Measurements from ENCODE around the gene DENND2D.

Gene DENND2D

GRCh38 chr1:111227851-111228747 lies 27.7 kb upstream of the DENND2D start:
- H3K4me3 Mint-ChIP-seq, result peak overlapping the region in 1 of 2 donors; percentile 81
- peaks cover 50 to 61% of the 10 kb centered on the region in 2 donors for H3K4me1 Mint-ChIP-seq (ENCODE audit: low read depth in 2 of 2)
- H3K27ac Mint-ChIP-seq, result peak overlapping the region; percentile 84 to 98
- no peaks in the 10 kb centered on the region for H3K9me3 Mint-ChIP-seq
- peaks cover 4% of the 10 kb centered on the region for H3K36me3 Mint-ChIP-seq (ENCODE audit: insufficient read depth)
- H3K27me3 Mint-ChIP-seq, result no peaks in the 10 kb centered on the region
- ATAC-seq (replicated peaks) (no peak), DNase-seq (no peak)

- DNase-seq (no peak), ATAC-seq (replicated peaks) (no peak)
- Mint-ChIP-seq H3K36me3 (ENCODE audit: insufficient read depth) (peaks cover 7% of the 10 kb centered on the region), H3K27ac (peak within 1 kb of the TSS; percentile 84 to 98), H3K4me3 (peak within 1 kb of the TSS; percentile 65 to 81), H3K4me1 (ENCODE audit: low read depth in 2 of 2) (peaks cover 56 to 67% of the 10 kb centered on the region in 2 donors), H3K9me3 (no peaks in the 10 kb centered on the region), H3K27me3 (no peaks in the 10 kb centered on the region)
Observed at GRCh38 chr1:111227434-111227833, 27.0 kb upstream of the DENND2D start, which contains the start of gene CHI3L2. Gene CHI3L2 (plus strand): TSS chr1:111227713. CDS start chr1:111227730, 17 bp downstream.

- ATAC-seq (replicated peaks) (peak; percentile 44), DNase-seq (no peak)
- no peaks in the 10 kb centered on the region for H3K27me3 Mint-ChIP-seq
Observed at GRCh38 chr1:111225717-111226400, 25.4 kb upstream of the DENND2D start.

GRCh38 chr1:111225091-111225490 lies 24.6 kb upstream of the DENND2D start:
- Mint-ChIP-seq H3K9me3 (no peaks in the 10 kb centered on the region), H3K4me1 (ENCODE audit: low read depth in 2 of 2) (peaks cover 69 to 82% of the 10 kb centered on the region in 2 donors), H3K27me3 (no peaks in the 10 kb centered on the region), H3K27ac (peak overlapping the region; percentile 84 to 98), H3K4me3 (peak overlapping the region; percentile 65 to 81), H3K36me3 (ENCODE audit: insufficient read depth) (peaks cover 11% of the 10 kb centered on the region)
- no peak for DNase-seq
- no peak for ATAC-seq (replicated peaks)

More at GRCh38 chr1:111225717-111226400, 25.4 kb upstream of the DENND2D start:
- no peaks in the 10 kb centered on the region for H3K9me3 Mint-ChIP-seq
- peak overlapping the region; percentile 65 to 81 for H3K4me3 Mint-ChIP-seq
- H3K4me1 Mint-ChIP-seq (ENCODE audit: low read depth in 2 of 2), result peaks cover 64 to 78% of the 10 kb centered on the region in 2 donors
- peaks cover 11% of the 10 kb centered on the region for H3K36me3 Mint-ChIP-seq (ENCODE audit: insufficient read depth)
- peak overlapping the region; percentile 84 to 98 for H3K27ac Mint-ChIP-seq

- Mint-ChIP-seq H3K9me3 (peaks cover 0 to 2% of the 10 kb centered on the region in 2 donors), H3K27ac (peak overlapping the region; percentile 95 to 99), H3K36me3 (ENCODE audit: insufficient read depth) (peaks cover 11% of the 10 kb centered on the region), H3K4me1 (ENCODE audit: low read depth in 2 of 2) (peaks cover 78 to 90% of the 10 kb centered on the region in 2 donors), H3K4me3 (peak overlapping the region; percentile 77 to 83), H3K27me3 (no peaks in the 10 kb centered on the region)
- no peak for DNase-seq
- no peak for ATAC-seq (replicated peaks)
Observed at GRCh38 chr1:111223126-111223685, 22.8 kb upstream of the DENND2D start.

- Mint-ChIP-seq H3K27me3 (no peaks in the 10 kb centered on the region), H3K4me1 (ENCODE audit: low read depth in 2 of 2) (peaks cover 80 to 90% of the 10 kb centered on the region in 2 donors), H3K9me3 (peaks cover 0 to 9% of the 10 kb centered on the region in 2 donors), H3K4me3 (peak overlapping the region; percentile 77 to 83), H3K36me3 (ENCODE audit: insufficient read depth) (peaks cover 11% of the 10 kb centered on the region), H3K27ac (peak overlapping the region; percentile 95 to 99)
- DNase-seq (peak; percentile 72 to 75 (median 72)), ATAC-seq (replicated peaks) (peak; percentile 32)
Observed at GRCh38 chr1:111222308-111223125, 22.1 kb upstream of the DENND2D start.

GRCh38 chr1:111221633-111222291 lies 21.3 kb upstream of the DENND2D start:
- peak in 2 of 3 experiments; percentile 38 to 40 for DNase-seq

GRCh38 chr1:111221276-111221632 lies 20.8 kb upstream of the DENND2D start:
- peak overlapping the region; percentile 77 to 83 for H3K4me3 Mint-ChIP-seq
- H3K27me3 Mint-ChIP-seq, result no peaks in the 10 kb centered on the region
- ATAC-seq (replicated peaks), result no peak
- DNase-seq, result no peak
- peak overlapping the region; percentile 95 to 99 for H3K27ac Mint-ChIP-seq
- H3K9me3 Mint-ChIP-seq, result peaks cover 0 to 9% of the 10 kb centered on the region in 2 donors
- H3K36me3 Mint-ChIP-seq (ENCODE audit: insufficient read depth), result peaks cover 15% of the 10 kb centered on the region
- peaks cover 81 to 90% of the 10 kb centered on the region in 2 donors for H3K4me1 Mint-ChIP-seq (ENCODE audit: low read depth in 2 of 2)

More at GRCh38 chr1:111221633-111222291, 21.3 kb upstream of the DENND2D start:
- H3K36me3 Mint-ChIP-seq (ENCODE audit: insufficient read depth), result peaks cover 12% of the 10 kb centered on the region
- ATAC-seq (replicated peaks), result peak; percentile 40
- H3K4me1 Mint-ChIP-seq (ENCODE audit: low read depth in 2 of 2), result peaks cover 81 to 90% of the 10 kb centered on the region in 2 donors
- peak overlapping the region; percentile 77 to 83 for H3K4me3 Mint-ChIP-seq
- no peaks in the 10 kb centered on the region for H3K27me3 Mint-ChIP-seq
- peaks cover 0 to 9% of the 10 kb centered on the region in 2 donors for H3K9me3 Mint-ChIP-seq
- H3K27ac Mint-ChIP-seq, result peak overlapping the region; percentile 95 to 99

- Mint-ChIP-seq H3K4me1 (ENCODE audit: low read depth in 2 of 2) (peaks cover 79 to 90% of the 10 kb centered on the region in 2 donors), H3K27me3 (peaks cover 0 to 6% of the 10 kb centered on the region in 2 donors), H3K9me3 (peaks cover 2 to 9% of the 10 kb centered on the region in 2 donors), H3K36me3 (ENCODE audit: insufficient read depth) (peaks cover 24% of the 10 kb centered on the region), H3K4me3 (peak overlapping the region; percentile 77 to 83), H3K27ac (peak overlapping the region; percentile 95 to 99)
- DNase-seq, result no peak
- no peak for ATAC-seq (replicated peaks)
Observed at GRCh38 chr1:111220302-111220890, 19.9 kb upstream of the DENND2D start.

- peak overlapping the region; percentile 77 to 83 for H3K4me3 Mint-ChIP-seq
- H3K27ac Mint-ChIP-seq, result peak overlapping the region; percentile 95 to 99
- DNase-seq, result no peak
- peaks cover 82 to 90% of the 10 kb centered on the region in 2 donors for H3K4me1 Mint-ChIP-seq (ENCODE audit: low read depth in 2 of 2)
- H3K27me3 Mint-ChIP-seq, result peaks cover 0 to 6% of the 10 kb centered on the region in 2 donors
- H3K9me3 Mint-ChIP-seq, result peaks cover 2 to 9% of the 10 kb centered on the region in 2 donors
- peaks cover 30% of the 10 kb centered on the region for H3K36me3 Mint-ChIP-seq (ENCODE audit: insufficient read depth)
- peak; percentile 11 for ATAC-seq (replicated peaks)
Observed at GRCh38 chr1:111219557-111220286, 19.3 kb upstream of the DENND2D start.
